HG03025 (cell line): Measurements from ENCODE around the gene TBX20.

ENCODE experiments used
- ATAC-seq: cut with Tn5 transposase; IDR thresholded peaks from one replicate; pipeline ENCODE4 v1.9.1; 2021; ENCODE audit warnings: mild to moderate bottlenecking, moderate library complexity; ENCODE audit not compliant: unreplicated experiment, low FRiP score

The TBX20 gene, protein sequence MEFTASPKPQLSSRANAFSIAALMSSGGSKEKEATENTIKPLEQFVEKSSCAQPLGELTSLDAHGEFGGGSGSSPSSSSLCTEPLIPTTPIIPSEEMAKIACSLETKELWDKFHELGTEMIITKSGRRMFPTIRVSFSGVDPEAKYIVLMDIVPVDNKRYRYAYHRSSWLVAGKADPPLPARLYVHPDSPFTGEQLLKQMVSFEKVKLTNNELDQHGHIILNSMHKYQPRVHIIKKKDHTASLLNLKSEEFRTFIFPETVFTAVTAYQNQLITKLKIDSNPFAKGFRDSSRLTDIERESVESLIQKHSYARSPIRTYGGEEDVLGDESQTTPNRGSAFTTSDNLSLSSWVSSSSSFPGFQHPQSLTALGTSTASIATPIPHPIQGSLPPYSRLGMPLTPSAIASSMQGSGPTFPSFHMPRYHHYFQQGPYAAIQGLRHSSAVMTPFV

DNA sequence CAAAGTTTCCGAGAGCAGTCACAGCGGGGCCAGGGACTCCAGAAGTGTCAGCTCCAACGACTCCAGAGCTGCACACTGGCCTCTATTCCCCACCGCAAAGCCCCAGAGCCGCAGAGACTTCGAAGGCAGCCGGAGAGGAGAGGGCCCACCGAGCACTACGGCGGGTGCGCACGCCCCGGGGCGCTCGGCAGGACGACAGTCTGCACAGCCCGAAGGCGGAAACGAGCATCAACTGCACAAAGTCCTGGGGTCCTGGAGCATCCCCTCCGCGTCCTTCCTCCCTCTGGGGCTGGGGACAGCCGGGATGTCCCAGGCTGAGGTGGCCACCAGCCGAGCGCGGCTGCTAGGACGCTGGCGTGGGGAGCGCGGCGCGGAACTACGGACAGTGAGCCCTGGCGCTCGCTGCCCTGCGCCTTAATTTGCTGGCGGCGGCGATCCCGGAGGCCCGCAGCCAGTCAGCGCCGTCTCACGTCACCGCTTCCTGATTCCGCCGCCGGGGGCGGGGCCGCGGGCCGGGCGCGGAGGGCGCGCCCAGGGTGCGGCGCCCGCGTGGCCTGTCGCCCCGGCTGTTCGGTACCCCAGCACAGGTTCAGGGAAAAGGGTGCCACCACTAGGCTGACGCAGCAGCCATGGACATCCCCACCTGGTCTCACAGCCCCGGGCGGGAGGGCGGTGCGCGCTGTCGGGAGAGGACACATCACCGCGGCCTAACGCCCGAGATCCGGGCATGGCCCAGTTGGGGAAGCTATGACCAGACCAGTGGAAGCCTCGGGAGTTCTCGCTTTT lies at the start of gene TBX20:
TBX20 (minus strand) TSS at position 391 of the 786 bp plus-strand sequence. CDS start 480 bp downstream, outside the sequence.
- ATAC-seq, result no peak

DNA sequence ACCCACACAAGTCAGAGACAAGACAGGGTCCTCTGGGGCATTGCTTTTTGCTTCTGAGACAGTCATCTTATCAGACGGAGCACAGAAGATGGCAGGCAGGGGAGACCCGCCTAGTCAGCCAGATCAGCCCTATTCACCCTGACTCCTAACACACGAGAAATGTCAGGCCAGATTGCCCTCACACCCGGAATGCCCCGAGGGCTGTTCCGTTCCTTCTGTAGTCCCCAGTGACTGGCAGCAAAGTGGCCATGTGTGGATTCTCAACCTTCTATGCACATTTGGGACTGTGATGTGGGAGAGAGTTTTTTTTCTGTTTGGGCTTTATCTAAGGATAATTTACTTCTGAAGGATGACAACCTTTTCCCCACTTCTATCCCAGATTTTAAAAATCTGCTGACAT lies 35.5 kb upstream of the TBX20 start:
- no peak for ATAC-seq

DNA sequence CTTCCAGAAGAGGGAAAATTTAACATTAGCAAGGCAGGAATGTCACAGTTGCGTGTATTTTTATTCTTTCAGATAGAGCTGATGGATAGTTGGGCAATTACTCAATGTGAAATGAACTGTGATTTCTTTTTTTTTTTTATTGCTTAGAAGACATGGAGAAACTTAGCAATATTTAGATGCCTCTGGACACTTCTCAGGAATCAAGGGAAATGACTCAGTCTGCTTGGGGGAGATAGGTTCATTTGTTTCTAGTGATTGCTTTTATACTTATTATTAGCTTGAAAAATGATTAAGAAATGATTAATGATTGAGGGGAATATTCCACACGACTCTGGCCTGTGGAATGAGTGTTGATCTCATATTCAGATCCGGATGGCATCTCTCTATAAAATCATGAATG lies 33.1 kb upstream of the TBX20 start:
- no peak for ATAC-seq

DNA sequence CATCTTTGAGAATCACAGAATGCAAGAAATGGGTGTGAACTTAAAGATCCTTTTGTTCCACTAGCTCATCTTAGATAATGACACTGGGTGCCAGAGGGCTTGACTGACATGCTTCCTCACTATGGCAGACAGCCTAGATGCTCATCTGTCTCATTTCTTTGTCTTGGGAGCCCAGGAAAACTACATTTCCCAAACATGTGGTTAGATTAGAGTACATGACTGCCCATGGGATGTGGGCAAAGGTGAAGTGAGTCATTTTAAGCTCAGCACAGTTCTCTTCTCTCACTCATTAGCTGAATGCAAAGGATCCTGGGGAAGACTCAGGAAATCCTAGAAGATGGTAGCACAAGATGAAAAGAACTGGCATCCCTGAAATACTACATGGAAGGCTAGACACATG lies 32.5 kb upstream of the TBX20 start:
- no peak for ATAC-seq

DNA sequence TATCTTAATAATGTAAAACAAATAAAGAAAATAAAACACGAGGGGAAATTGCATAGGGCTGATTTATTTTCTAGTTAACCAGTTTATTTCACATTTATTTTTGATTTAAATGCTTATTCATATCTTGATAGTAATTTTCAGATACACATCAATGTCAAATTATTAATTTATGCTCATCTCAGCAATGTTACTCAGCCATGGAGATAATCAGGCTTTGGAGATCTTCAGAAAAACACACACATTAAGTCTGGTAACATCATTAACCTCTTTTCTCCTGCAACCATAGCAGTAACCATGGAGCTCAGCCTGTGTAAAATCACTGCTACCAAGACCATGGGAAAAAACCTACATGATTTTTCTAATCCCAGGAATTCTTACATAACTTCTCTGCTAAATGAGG lies 31.9 kb upstream of the TBX20 start:
- ATAC-seq, result no peak

DNA sequence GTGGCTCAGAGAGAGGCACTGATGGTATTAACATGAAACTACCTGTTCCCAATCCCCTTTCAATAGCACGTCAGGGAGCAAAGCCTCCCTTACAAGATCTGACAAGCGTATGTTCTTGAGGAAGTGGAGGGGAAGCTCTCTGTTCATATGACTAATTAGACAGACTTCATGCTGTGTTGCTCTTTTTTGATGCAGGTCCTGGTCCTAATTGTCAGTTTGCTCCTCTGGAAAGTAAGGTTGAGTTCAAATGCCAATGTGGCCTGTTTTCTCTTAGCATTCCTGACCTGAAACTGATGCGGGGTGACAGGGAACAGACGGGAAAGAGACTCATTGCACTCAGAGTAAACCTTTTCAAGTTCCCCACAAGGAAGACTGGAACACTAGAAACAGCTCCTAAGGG lies 27.0 kb upstream of the TBX20 start:
- no peak for ATAC-seq

DNA sequence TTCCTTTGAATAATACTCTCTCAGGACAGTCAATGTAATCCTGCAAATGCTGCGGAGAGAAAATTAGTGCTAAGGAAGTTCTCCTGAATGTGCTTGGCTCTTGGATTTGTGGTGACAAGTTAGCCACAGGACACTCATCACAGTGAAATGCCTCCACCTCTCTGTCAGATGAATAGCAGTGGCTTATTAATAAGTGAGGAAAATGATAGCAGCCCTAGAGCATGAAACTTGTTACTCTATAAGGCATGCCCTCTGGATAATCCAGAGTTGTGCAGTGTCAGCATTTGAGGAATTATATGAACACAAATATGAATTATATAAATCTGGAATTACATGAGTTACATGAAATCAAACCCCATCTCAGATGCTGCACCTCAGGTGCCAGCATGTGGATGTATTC lies 23.5 kb upstream of the TBX20 start:
- ATAC-seq, result no peak

DNA sequence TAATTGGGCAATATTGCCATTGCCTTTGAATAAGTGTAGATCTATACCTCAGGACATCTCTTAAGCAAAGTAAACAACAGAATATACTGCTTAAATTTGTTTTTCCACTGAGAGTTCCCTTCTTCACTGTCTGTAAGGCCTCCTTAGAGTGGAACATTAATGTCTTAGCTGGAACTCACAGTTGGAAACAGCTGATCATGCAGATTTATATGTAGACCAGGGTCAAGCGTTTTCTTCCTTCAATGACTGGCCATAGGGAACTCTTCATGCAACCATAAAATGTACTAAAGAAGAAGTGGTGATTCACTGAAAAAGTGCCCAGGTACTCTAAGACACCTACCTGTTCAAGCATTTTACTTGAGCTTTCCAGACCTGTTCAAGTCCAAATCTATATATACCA lies 18.3 kb upstream of the TBX20 start:
- ATAC-seq, result no peak

DNA sequence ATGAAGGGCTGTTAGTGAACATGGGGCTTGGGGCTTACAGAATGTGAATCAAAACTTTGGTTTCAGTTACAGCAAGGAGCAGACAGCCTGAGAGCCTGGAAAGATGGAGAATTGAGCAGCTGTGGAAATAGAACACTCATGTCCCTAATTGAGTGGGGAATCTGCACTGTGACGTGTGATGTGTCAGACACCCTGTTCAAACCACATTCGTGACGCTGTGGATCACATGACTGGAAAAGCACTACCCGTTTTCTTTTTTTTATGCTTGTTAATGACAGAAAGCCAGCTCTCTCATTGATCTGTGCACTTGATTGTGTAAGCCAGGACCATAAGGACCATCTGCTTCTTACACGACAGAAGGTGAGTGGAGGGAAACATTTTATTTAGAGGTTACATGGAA lies 15.1 kb upstream of the TBX20 start:
- no peak for ATAC-seq

DNA sequence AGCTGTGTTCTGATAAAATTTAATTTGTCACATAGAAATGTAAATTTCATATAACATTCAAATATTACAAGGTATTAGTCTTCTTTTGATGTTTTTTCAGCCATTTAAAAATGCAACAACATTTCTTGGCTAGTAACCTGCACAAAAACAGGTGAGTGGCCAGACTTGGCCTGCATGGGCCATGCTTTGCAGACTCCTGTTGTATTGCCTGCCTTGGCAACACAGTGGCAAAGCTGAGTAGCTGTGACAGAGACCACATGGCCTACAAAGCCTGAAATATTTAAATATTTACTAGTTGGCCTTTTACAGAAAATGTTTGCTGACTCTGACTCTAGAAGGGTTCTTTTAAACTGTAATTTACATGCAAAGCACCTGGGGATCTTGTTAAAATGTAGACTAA lies 13.5 kb upstream of the TBX20 start:
- ATAC-seq, result no peak

DNA sequence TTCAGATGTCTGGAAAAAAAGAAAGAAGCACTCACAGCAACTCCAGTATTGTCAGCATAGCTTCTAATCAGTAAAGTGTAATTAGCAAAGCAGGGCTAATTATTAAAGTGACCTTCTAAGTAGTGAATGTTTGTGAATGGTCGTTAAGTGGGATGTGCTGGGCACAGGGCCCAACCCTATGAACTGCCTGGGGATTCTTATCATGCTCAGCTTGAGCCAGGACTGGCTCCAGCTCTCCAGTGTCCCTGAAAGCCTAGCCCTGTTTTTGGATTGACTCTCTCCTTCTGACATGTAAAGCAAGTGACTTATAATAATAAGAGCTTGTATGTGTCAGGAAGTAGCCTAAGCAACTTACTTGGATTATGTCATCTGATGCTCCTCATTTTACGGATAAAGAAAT lies 9.5 kb upstream of the TBX20 start:
- no peak for ATAC-seq

DNA sequence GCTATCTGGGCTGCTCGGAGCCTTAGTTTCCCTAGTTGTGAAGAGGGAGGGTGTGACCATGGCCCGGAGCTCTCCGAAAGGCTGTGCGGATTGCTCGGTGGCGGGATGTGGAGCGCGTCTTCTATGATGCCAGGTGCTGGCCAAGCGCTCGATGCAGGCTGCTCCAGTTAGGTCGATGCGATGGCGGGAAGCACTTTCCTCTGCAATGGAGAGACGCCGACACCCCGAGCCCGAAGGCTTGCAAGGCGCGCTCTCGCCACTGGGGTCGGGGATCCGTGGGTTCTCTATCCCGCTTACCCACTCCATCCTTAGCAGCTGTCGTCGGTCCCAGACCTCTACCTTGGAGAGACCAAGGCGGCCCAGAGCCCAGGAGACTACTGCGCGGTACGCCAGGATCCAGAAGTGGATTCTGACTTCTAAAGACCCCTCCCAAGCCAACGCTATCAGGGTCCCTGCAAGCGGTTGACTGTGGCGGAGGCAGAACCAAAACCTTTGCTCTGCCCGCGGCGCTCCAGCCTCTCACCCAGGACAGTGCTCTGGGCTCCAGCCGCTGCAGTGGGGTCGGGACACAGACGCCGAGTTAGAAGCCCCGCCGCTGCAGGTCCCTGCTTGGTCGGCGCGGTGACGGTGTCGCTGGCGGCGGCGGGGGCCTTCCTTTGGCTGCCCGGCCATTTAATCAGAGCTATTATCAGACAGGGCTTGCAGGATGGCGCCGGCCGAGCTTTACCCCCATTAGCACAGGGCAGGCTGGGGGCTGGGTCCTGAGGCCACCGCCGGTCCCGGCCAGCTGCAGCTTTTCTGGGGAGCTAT lies 7.8 kb upstream of the TBX20 start:
- ATAC-seq, result no peak

DNA sequence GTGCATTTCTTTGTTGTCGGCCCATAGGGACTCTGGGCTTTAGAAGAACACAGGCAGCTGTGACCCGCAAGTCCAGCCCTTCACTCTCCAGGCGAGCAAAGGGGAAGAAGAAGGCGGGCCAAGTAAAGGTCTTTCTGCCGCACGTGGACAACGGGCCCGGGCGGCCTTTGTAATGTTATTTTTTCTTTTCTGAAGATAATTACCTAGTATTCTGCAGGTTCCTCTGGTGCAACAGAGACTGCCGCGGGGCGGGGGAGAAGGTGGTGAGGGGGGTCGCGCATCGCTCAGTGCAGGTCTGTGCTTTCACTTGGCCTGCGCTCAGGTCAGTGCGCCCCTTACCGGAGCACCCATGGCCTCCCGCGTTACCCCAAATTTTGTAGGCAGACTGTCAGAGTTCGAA lies 7.1 kb upstream of the TBX20 start:
- no peak for ATAC-seq

DNA sequence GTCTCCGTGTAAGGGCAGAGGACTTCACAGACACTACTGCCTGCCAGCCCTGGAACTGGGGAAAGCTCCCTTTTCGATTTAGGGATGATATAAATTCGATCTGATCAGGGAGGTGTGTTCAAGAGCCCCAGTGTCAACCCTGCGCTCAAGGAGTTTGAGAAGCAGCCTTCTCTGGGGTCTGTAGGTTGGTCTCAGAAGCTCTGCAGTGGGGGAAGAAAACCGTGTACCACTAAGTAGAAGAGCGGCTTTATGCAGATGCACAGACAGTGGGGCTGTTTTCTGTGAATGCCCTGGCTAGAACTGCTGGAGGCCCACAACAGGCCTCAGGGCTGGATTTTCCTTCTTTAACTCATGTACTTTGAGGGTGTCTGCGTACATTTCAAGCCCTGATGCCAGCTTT lies 6.3 kb upstream of the TBX20 start:
- no peak for ATAC-seq

DNA sequence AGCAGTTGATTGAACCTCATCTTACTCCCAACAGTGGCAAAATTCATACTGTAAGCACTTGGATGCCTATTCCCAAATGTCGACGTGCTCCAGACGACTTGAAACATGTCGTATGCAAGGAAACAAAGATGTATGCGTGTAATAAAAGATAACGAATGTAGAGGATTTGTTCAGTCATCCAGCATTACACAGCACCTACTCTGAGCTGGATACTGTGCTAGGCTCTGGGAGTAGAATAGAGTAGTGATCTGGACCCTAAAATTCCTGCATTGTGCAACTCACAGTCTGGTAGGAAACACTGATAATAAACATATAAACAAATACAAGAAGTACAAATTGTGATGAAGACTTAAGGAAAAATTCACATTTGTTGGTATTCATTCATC lies 5.6 kb upstream of the TBX20 start:
- no peak for ATAC-seq

DNA sequence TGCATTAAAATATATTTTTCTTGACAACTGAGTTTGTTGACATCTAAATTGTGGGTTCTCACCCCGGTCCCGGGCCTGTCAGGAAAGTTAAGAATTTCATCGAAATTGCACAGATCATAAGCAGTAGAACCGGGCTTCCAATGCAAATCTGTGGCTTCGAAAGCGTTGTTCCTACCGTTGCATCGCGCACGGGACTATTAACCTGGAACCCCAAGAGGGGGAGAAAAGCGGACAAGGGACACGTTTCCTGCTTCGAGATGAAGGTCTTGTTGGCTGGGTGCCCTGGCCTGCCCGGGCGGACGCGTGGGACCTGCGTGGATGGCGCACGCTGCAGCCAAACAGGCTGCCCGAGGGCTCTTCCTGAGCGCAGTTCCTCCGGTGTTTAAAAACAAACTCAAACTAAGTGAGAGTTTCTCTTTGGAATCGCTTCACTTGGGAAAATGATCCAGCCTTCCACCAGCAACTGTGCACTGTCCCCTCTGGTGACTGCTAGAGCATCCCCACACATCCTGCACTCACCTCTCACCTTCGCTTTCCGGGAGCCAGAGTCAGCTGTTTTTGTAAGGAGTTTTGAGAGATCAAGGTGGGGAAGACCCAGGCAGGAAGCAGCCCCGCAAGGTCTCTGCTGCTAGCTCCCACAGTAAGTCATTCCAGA lies 5.1 kb upstream of the TBX20 start:
- ATAC-seq, result no peak

DNA sequence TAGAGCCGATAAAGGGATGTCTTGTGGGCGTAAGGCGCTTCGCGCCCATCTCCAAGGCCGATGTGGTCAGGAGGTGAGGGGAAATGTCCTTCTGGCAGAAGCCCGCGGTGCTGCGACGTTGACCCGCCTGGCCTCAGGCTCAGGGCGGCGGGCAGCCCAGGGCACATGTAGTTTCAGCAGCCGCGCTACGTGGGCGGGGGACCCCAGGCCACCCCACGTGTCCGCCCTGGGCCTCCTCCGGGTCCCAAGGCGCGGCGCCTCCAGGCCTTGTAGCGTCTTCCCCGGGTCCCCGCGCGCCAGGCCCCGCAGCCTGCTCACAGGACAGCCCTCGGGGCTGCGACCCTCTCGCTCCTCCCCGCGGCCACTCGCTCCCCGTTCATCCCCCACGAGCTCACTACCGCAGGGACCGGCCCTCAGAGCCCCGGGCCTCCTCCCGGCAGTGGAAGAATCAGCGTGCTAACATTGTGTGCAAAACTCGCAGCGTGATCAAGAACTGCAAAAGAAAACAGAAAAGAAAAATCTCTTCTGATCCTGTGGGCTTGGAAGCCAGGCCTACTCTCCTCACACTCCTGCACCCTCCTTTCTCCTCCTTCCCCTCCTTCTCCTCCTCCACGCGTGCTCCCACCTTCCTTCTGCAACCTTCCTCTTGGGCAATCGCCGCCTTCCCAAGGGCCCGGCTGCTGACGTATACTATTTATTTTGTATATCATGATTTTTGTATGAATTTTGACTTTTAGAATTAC lies 4.4 kb upstream of the TBX20 start:
- ATAC-seq, result no peak

DNA sequence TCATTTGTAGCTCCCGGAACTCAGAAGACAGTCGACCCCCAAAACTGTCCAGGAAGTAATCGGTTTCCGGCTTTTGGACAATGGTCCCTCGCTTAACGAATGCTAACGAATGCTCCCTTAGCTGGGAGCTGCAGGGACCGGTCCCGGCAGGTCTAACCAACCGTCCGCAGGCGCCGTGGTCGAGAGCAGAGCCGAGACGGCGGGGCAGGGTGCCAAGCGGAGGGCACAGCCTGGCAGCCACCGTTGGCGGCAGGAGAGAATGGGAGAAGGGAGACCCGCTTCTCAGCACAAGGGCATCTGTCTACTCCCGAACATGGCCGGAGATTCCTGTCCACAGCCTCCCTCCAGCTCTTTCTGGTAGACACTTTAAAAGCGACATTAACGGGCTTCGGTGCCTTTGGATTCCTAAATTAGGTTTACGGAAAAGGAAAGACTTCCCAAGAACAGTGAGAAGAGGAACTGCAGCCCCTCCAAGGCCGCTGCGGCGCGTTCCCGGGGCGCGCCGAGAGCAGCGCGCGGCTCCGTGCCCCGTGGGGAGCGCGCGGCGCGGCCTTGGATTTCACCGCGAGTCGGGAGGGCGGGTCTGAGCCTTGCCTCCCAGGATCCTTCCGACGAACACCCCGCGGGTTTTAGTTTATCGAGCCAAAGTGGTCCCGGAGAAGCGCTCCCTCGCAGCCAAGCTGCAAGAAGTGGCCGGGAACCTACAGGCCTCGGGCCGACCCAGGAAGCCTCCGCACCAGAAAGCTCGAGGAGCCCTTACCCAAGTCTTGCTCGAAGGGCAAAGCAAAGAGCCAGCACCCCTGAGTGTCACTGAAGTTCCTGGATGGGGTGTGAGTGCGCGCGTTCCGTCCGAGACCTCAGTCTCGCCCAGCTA lies 3.6 kb upstream of the TBX20 start:
- no peak for ATAC-seq
